Peyer's patch (tissue), 4 donors: ENCODE measurements around the gene ZDHHC19.

ENCODE experiments used
- POLR2A ChIP-seq, 2 donors: fragments of 450-650 bp; IDR thresholded peaks; one replicate each; pipeline ENCODE4 v1.5.1; 2017; ENCODE audit warnings: antibody characterized with exemption in 2 of 2, mild to moderate bottlenecking in 2 of 2, moderate library complexity in 2 of 2
- TF ChIP-seq, protein P1 (sequence below), 6 experiments: fragments of 450-650 bp in 4 of 6; fragments of 200-600 bp in 2 of 6; sonication (generic) in 1 of 6; IDR thresholded peaks; one replicate each; pipeline ENCODE4 v1.5.1; 2017 to 2019; ENCODE audit warnings: antibody characterized with exemption in 6 of 6, mild to moderate bottlenecking in 3 of 6, moderate library complexity in 1 of 6

DNA sequence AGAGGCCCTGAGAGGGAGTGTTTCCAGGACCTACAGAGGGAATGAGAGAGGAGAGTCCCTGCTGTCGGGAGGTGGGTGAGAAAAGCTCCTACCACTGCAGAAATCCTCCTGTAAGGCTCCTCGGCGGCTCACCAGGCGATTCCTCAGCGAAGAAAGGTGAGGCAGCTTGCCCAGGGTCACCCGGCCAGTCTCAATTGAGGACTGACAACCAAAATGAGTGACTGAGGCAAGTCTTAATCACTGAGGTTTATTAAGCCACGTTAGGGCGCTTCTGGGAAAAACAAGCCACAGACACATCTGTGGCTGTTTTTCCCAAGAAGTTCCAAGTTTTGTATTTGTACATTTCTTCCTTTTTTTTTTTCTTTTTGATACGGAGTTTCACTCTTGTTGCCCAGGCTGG is 48.5 kb downstream of the ZDHHC19 start:
- TF ChIP-seq, protein P1, sequence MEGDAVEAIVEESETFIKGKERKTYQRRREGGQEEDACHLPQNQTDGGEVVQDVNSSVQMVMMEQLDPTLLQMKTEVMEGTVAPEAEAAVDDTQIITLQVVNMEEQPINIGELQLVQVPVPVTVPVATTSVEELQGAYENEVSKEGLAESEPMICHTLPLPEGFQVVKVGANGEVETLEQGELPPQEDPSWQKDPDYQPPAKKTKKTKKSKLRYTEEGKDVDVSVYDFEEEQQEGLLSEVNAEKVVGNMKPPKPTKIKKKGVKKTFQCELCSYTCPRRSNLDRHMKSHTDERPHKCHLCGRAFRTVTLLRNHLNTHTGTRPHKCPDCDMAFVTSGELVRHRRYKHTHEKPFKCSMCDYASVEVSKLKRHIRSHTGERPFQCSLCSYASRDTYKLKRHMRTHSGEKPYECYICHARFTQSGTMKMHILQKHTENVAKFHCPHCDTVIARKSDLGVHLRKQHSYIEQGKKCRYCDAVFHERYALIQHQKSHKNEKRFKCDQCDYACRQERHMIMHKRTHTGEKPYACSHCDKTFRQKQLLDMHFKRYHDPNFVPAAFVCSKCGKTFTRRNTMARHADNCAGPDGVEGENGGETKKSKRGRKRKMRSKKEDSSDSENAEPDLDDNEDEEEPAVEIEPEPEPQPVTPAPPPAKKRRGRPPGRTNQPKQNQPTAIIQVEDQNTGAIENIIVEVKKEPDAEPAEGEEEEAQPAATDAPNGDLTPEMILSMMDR (IDR thresholded peaks at IDR 0.05) = no peak
- TF ChIP-seq POLR2A (IDR thresholded peaks at IDR 0.05) = no peak
